DND-41 (cell line): Measurements from ENCODE around the gene GRIK4.

Experiments used
- ATAC-seq: fragments of 200-7000 bp; cut with Tn5 transposase; 3 replicates; pipeline ENCODE4 v1.9.1; 2021; ENCODE audit warnings: low read depth; ENCODE audit not compliant: insufficient read depth
- DNase-seq: peaks from one replicate; pipeline ENCODE4 v3.0.0-alpha.2; 2020
- H2AFZ ChIP-seq: 2 replicates; pipeline ENCODE4 v1.6.0; 2012; ENCODE audit warnings: low read depth, low read length
- H3K27ac ChIP-seq: 2 replicates; pipeline ENCODE4 v1.5.1; 2012; ENCODE audit warnings: low read length, inconsistent platforms
- H3K27me3 ChIP-seq: fragments of 200-600 bp; sonication (generic); 2 replicates; pipeline ENCODE4 v1.6.0; 2012; ENCODE audit warnings: low read length, mild to moderate bottlenecking, inconsistent platforms; ENCODE audit not compliant: insufficient read depth, poor library complexity
- H3K36me3 ChIP-seq: 2 replicates; pipeline ENCODE4 v1.5.1; 2012; ENCODE audit warnings: low read length, inconsistent platforms; ENCODE audit not compliant: insufficient read depth
- H3K4me1 ChIP-seq: 2 replicates; pipeline ENCODE4 v1.5.1; 2012; ENCODE audit warnings: mild to moderate bottlenecking, low read length; ENCODE audit not compliant: insufficient read depth
- H3K4me2 ChIP-seq: 2 replicates; pipeline ENCODE4 v1.6.0; 2012; ENCODE audit warnings: mild to moderate bottlenecking, moderate library complexity, low read length, inconsistent platforms; ENCODE audit not compliant: insufficient read depth
- H3K4me3 ChIP-seq, 2 experiments: fragments of 200-600 bp in 1 of 2; shearing (Covaris generic) in 1 of 2; 2 replicates each; pipeline ENCODE4 v1.5.1; 2012 to 2016; ENCODE audit warnings: inconsistent platforms in 2 of 2, low read length in 2 of 2, mild to moderate bottlenecking in 2 of 2, low read depth in 1 of 2, moderate library complexity in 1 of 2
- H3K79me2 ChIP-seq: 2 replicates; pipeline ENCODE4 v1.6.0; 2012; ENCODE audit warnings: low read length, inconsistent platforms; ENCODE audit not compliant: insufficient read depth
- H3K9ac ChIP-seq: 2 replicates; pipeline ENCODE4 v1.6.0; 2012; ENCODE audit warnings: low read depth, mild to moderate bottlenecking, inconsistent platforms, low read length, moderate library complexity
- H3K9me3 ChIP-seq: 2 replicates; pipeline ENCODE4 v1.5.1; 2012; ENCODE audit warnings: low read length, moderate library complexity, mild to moderate bottlenecking, inconsistent platforms; ENCODE audit not compliant: insufficient read depth, severe bottlenecking
- H4K20me1 ChIP-seq: 2 replicates; pipeline ENCODE4 v1.6.0; 2012; ENCODE audit warnings: low read length; ENCODE audit not compliant: insufficient read depth
- CTCF ChIP-seq: IDR thresholded peaks from 2 replicates; pipeline ENCODE4 v1.5.1; 2012; ENCODE audit warnings: borderline replicate concordance, low read length, moderate library complexity, mild to moderate bottlenecking; ENCODE audit not compliant: poor library complexity, severe bottlenecking; ENCODE audit errors: extremely low read depth
- EZH2 ChIP-seq: IDR thresholded peaks from 3 replicates; pipeline ENCODE4 v1.6.1; 2012; ENCODE audit warnings: borderline replicate concordance, low read depth, mild to moderate bottlenecking, moderate library complexity, low read length, inconsistent platforms; ENCODE audit not compliant: severe bottlenecking

GRIK4 gene

GRCh38 chr11:120908461-120909181, 397.1 kb downstream of the GRIK4 start:
- no peaks in the 10 kb centered on the region for H3K79me2 ChIP-seq
- TF ChIP-seq CTCF (no peak), EZH2 (no peak)
- H2AFZ ChIP-seq: no peak overlapping the region
- ATAC-seq: no peak
- H3K9ac ChIP-seq: no peak overlapping the region
- H3K4me1 ChIP-seq: no peaks in the 10 kb centered on the region
- H3K27ac ChIP-seq: no peak overlapping the region
- DNase-seq: no peak
- peaks cover 22% of the 10 kb centered on the region for H3K27me3 ChIP-seq
- no peaks in the 10 kb centered on the region for H3K36me3 ChIP-seq
- no peak overlapping the region for H3K4me2 ChIP-seq
- no peaks in the 10 kb centered on the region for H3K9me3 ChIP-seq
- peaks cover 5% of the 10 kb centered on the region for H4K20me1 ChIP-seq
- no peak overlapping the region for H3K4me3 ChIP-seq

- H3K4me3 ChIP-seq: no peak overlapping the region
- ATAC-seq: no peak
- no peak overlapping the region for H3K27ac ChIP-seq
- H3K9me3 ChIP-seq: no peaks in the 10 kb centered on the region
- no peak overlapping the region for H2AFZ ChIP-seq
- no peak overlapping the region for H3K4me2 ChIP-seq
- no peaks in the 10 kb centered on the region for H3K36me3 ChIP-seq
- peaks cover 5% of the 10 kb centered on the region for H4K20me1 ChIP-seq
- TF ChIP-seq EZH2: no peak
- no peak for TF ChIP-seq CTCF
- H3K9ac ChIP-seq: no peak overlapping the region
- no peak for DNase-seq
- H3K79me2 ChIP-seq: no peaks in the 10 kb centered on the region
- H3K4me1 ChIP-seq: no peaks in the 10 kb centered on the region
- peaks cover 25% of the 10 kb centered on the region for H3K27me3 ChIP-seq
Observed at GRCh38 chr11:120909676-120910416, 398.3 kb downstream of the GRIK4 start.

- Histone ChIP-seq H3K9me3 (no peaks in the 10 kb centered on the region), H3K79me2 (no peaks in the 10 kb centered on the region), H3K36me3 (no peaks in the 10 kb centered on the region), H3K27me3 (peaks cover 13% of the 10 kb centered on the region), H3K4me1 (no peaks in the 10 kb centered on the region), H4K20me1 (peaks cover 5% of the 10 kb centered on the region), H3K9ac (no peak overlapping the region), H3K27ac (no peak overlapping the region), H3K4me2 (no peak overlapping the region), H2AFZ (no peak overlapping the region), H3K4me3 (no peak overlapping the region)
- TF ChIP-seq CTCF (no peak), EZH2 (no peak)
- ATAC-seq (no peak), DNase-seq (no peak)
Observed at GRCh38 chr11:120911943-120912342, 400.4 kb downstream of the GRIK4 start.
